Measurements from ENCODE around the gene ROBO1.

The ROBO1 gene

DNA sequence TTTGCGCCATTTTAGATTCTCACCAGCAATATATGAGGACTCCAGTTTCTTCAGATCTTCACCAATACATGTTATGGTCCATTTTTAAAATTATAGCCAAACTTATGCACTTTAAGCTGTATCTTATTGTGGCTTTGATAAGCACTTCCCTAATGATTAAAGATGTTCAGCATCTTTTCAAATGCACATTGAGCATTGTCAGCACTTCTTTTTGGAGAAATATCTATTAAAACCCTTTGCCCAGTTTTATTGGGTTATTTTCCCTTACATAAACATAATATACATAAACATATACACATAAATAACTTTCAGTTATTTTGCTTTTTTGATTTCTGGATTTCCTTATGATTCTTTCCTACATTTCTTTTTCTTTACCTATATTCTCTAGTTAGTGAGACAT, 83.8 kb downstream of the ROBO1 start:
- no peak overlapping the region for H3K4me3 ChIP-seq (ENCODE audit: control insufficient read depth, low read depth, low read length)
- TF ChIP-seq, protein P1, sequence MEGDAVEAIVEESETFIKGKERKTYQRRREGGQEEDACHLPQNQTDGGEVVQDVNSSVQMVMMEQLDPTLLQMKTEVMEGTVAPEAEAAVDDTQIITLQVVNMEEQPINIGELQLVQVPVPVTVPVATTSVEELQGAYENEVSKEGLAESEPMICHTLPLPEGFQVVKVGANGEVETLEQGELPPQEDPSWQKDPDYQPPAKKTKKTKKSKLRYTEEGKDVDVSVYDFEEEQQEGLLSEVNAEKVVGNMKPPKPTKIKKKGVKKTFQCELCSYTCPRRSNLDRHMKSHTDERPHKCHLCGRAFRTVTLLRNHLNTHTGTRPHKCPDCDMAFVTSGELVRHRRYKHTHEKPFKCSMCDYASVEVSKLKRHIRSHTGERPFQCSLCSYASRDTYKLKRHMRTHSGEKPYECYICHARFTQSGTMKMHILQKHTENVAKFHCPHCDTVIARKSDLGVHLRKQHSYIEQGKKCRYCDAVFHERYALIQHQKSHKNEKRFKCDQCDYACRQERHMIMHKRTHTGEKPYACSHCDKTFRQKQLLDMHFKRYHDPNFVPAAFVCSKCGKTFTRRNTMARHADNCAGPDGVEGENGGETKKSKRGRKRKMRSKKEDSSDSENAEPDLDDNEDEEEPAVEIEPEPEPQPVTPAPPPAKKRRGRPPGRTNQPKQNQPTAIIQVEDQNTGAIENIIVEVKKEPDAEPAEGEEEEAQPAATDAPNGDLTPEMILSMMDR (conservative IDR thresholded peaks at IDR 0.05; ENCODE audit: control insufficient read depth, insufficient read depth, low read depth, low read length), result no peak
- no peak for DNase-seq (ENCODE audit: low read depth)

DNA sequence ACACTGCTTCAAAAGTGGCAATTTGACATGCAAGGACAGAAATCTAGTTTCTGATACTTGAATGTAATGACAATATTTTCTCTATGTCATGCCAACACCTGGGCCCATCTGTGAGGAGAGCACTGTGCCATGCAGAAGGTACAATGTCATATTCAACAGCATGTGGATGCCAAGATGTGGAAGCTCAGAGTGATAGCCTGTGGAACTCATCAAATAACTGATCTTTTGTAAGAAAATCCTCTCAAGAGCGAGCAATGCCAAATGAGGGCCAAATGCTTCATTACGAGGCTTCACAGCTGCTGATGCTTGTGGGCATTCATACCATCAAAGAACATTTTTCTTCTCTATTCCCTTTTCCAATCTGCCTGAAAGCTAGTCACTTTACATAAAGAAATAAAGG, 95.1 kb downstream of the ROBO1 start:
- H3K4me3 ChIP-seq (ENCODE audit: control insufficient read depth, low read depth, low read length), result no peak overlapping the region
- TF ChIP-seq, protein P1 (conservative IDR thresholded peaks at IDR 0.05; ENCODE audit: control insufficient read depth, insufficient read depth, low read depth, low read length), result no peak
- DNase-seq (ENCODE audit: low read depth), result no peak

DNA sequence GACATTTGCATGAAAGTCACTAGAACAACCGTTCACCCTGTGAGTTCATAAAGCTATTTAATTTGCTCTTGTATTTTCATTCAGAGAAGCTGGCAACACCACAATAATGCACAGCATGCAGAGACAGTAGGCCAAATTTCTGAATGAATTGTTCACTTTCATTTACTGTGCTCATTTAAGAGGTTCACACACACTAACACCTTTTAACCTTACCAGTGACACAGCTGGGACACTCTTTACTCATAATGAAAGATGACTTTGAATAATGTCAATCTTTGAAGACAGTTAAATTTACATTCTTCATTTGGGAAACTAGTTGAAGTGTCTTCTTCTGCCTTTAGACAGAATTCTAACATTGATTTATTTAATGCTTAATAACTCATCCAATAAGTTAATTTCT, 95.7 kb downstream of the ROBO1 start:
- H3K4me3 ChIP-seq (ENCODE audit: control insufficient read depth, low read depth, low read length), result no peak overlapping the region
- no peak for DNase-seq (ENCODE audit: low read depth)
- TF ChIP-seq, protein P1 (conservative IDR thresholded peaks at IDR 0.05; ENCODE audit: control insufficient read depth, insufficient read depth, low read depth, low read length), result no peak

DNA sequence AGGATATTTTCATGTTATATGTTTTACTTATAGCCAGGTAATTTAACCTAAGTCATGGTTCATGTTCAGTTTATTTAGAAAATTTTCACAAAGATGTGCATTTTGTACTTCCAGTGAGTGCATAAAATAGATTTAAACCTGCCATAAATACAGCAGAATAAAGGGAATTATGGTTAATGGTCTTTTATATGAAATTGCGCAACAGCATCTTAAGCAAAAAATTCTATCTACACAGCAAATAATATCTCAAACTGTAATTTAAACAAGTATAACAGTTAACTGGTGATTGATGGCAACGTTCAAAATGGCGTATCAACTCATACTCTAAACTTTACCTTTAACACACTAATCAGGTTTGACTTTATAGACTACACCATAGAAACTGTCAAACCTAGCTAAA, 97.6 kb downstream of the ROBO1 start:
- TF ChIP-seq, protein P1 (conservative IDR thresholded peaks at IDR 0.05; ENCODE audit: control insufficient read depth, insufficient read depth, low read depth, low read length), result no peak
- no peak for DNase-seq (ENCODE audit: low read depth)

DNA sequence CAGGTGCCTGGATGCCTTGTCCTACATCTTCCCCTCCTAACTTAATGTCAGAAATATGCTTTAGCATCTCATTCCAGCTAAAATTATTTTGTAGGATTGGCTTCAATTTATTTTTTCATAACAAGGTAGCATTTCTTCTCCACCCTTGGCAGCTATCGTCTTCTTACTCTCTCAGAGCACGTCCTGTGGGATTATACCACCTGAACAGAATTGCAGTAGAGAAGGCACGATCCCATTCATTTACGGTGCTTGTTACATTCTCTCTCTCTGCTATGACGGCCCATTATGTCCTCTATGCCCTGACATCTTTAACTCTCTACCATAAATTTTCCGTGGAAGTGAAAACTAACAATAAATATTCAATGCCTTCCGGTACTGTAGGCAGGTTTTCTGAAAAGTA, 103.3 kb downstream of the ROBO1 start:
- H3K4me3 ChIP-seq (ENCODE audit: control insufficient read depth, low read depth, low read length), result no peak overlapping the region
- TF ChIP-seq, protein P1 (conservative IDR thresholded peaks at IDR 0.05; ENCODE audit: control insufficient read depth, insufficient read depth, low read depth, low read length), result no peak
- no peak for DNase-seq (ENCODE audit: low read depth)

More for the DNA sequence above, 97.6 kb downstream of the ROBO1 start:
- no peak overlapping the region for H3K4me3 ChIP-seq (ENCODE audit: control insufficient read depth, low read depth, low read length)

DNA sequence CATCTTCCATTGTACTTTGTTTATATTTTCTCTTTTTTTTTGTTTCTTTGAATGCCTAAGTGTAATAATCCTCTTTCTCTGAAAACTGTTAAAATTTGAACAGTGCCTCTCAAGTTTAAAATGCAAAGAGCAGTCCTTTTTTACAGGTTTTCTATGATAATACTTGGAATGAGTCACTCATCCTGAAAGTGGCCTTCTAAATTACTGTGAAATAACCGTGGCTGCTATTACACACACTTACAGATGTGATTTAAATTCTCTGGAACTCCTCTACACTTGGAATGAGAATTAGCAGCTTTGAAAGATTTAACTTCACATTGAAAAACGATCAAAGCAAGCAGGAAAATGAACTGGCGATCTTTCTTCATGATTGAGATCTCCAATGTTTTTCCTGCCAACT, 105.9 kb downstream of the ROBO1 start:
- TF ChIP-seq, protein P1 (conservative IDR thresholded peaks at IDR 0.05; ENCODE audit: control insufficient read depth, insufficient read depth, low read depth, low read length), result no peak
- DNase-seq (ENCODE audit: low read depth), result no peak
- H3K4me3 ChIP-seq (ENCODE audit: control insufficient read depth, low read depth, low read length), result no peak overlapping the region

DNA sequence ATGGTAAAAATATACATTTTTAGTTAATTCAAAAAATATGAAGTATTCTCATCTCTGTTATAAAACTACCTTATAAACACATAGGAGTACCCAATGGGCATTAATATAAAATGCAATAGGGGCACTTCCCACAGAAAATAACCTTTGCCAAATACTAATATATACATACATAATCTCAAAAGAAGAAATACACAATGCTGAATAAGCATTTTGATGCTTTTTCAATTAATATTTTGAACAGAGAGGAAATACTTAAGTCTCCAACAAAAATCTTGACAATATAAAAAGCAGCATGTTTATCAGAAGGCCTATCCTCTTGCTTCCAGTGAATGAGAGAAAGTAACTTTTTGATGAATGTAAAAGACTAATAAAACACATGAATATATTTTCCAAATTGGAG, 110.7 kb downstream of the ROBO1 start:
- TF ChIP-seq, protein P1 (conservative IDR thresholded peaks at IDR 0.05; ENCODE audit: control insufficient read depth, insufficient read depth, low read depth, low read length), result no peak
- no peak overlapping the region for H3K4me3 ChIP-seq (ENCODE audit: control insufficient read depth, low read depth, low read length)
- DNase-seq (ENCODE audit: low read depth), result no peak
